Spleen (tissue), 7 donors: ENCODE measurements around the gene BACE2.

Source experiments
- POLR2A ChIP-seq, 3 donors: fragments of 450-650 bp; IDR thresholded peaks; one replicate each; pipeline ENCODE4 v1.5.1; 2017; ENCODE audit warnings: antibody characterized with exemption in 3 of 3, mild to moderate bottlenecking in 1 of 3
- POLR2AphosphoS5 ChIP-seq, 3 donors: sonication (generic); formaldehyde crosslinking; IDR thresholded peaks; one replicate each; pipeline ENCODE4 v1.5.1; 2017; ENCODE audit warnings: antibody characterized with exemption in 3 of 3
- TF ChIP-seq, protein P1 (sequence below), 11 experiments: fragments of 200-600 bp in 7 of 11; fragments of 450-650 bp in 4 of 11; sonication (generic) in 4 of 11; IDR thresholded peaks in 8 of 11; conservative IDR thresholded peaks in 3 of 11; 1 replicate in 7 of 11; 2 replicates in 4 of 11; pipeline versions ENCODE4 v1.4.0 to v1.8.0; 2016 to 2021; ENCODE audit warnings: antibody characterized with exemption in 11 of 11, inconsistent platforms in 4 of 11, mild to moderate bottlenecking in 1 of 11
- donor health status: DM: no; HTN: no; CAD: no; lungs with moderate emphysema.
- donor health status: DM: no; HTN: no; CAD: no.
- donor health status: DM: no; HTN: no; CAD: no.

DNA sequence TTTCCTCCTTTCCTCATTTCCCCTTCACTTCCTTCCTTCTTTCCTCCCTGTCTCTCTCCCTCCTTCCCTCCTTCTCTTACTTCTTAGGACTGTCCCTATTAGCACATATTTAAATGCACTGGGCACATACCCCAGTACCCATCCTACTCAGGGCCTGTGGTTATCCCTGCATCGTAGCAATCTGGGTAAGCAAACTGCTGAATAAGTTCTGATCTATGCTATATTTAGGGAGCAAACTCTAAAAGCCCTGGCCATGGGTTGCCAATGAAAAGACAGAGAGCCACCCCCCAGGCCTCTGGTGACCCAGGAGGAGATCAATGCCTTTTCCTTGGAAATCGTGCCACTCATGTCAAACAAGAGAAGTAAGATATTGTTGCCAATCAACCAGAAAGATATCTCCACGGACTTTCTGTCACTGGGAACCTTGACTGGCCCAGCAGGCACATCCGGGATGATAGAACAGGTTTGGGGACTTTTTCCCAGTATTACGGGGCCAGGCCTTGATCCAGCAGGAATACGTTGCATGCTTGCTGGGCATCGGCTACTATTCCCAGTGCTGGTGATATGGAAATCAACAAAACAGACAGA, 154.0 kb downstream of the BACE2 start:
- TF ChIP-seq POLR2AphosphoS5 (IDR thresholded peaks at IDR 0.05) (no peak), POLR2A (IDR thresholded peaks at IDR 0.05) (no peak)
- TF ChIP-seq, protein P1, sequence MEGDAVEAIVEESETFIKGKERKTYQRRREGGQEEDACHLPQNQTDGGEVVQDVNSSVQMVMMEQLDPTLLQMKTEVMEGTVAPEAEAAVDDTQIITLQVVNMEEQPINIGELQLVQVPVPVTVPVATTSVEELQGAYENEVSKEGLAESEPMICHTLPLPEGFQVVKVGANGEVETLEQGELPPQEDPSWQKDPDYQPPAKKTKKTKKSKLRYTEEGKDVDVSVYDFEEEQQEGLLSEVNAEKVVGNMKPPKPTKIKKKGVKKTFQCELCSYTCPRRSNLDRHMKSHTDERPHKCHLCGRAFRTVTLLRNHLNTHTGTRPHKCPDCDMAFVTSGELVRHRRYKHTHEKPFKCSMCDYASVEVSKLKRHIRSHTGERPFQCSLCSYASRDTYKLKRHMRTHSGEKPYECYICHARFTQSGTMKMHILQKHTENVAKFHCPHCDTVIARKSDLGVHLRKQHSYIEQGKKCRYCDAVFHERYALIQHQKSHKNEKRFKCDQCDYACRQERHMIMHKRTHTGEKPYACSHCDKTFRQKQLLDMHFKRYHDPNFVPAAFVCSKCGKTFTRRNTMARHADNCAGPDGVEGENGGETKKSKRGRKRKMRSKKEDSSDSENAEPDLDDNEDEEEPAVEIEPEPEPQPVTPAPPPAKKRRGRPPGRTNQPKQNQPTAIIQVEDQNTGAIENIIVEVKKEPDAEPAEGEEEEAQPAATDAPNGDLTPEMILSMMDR (IDR thresholded peaks at IDR 0.05 in 8 of 11, conservative IDR thresholded peaks at IDR 0.05 in 3 of 11): no peak
